Loucy (cell line): ENCODE results near the gene HSPA12B.

Experiments used
- EZH2phosphoT487 ChIP-seq: fragments of 200-600 bp; IDR thresholded peaks from 2 replicates; pipeline ENCODE4 v1.6.1; 2018; ENCODE audit warnings: antibody characterized with exemption, mild to moderate bottlenecking, moderate library complexity, borderline replicate concordance
- TF ChIP-seq, protein P1 (sequence below): fragments of 200-600 bp; sonication (generic); conservative IDR thresholded peaks from 2 replicates; pipeline ENCODE4 v1.5.1; 2014; ENCODE audit warnings: mild to moderate bottlenecking, antibody characterized with exemption, low read length

DNA sequence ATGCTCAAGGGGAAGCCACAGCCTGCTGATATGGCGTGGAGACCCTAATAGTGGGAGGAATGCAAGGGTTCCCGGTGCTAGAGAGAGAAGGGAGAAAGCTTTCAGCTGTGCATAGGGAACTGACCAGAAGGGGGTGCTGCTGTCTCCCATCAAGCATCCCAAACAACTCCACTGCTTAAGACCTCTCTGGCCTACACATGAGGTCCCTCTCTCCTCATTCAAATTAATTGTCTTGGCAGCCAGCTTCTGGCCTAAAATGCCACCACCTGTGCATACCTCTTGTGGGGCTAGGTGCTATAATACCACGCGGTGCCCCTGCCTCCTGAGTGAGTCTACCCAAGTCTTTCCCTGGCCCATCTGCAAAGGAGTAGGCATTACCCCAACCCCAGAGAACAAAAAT lies 20.6 kb downstream of the HSPA12B start:
- TF ChIP-seq, protein P1, sequence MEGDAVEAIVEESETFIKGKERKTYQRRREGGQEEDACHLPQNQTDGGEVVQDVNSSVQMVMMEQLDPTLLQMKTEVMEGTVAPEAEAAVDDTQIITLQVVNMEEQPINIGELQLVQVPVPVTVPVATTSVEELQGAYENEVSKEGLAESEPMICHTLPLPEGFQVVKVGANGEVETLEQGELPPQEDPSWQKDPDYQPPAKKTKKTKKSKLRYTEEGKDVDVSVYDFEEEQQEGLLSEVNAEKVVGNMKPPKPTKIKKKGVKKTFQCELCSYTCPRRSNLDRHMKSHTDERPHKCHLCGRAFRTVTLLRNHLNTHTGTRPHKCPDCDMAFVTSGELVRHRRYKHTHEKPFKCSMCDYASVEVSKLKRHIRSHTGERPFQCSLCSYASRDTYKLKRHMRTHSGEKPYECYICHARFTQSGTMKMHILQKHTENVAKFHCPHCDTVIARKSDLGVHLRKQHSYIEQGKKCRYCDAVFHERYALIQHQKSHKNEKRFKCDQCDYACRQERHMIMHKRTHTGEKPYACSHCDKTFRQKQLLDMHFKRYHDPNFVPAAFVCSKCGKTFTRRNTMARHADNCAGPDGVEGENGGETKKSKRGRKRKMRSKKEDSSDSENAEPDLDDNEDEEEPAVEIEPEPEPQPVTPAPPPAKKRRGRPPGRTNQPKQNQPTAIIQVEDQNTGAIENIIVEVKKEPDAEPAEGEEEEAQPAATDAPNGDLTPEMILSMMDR: peak; percentile 78
- no peak for TF ChIP-seq EZH2phosphoT487
